ENCODE measurements around the gene ZNF679.
A peak's percentile ranks its signal among the peaks of the same experiment; 100 is the strongest.
"Not testable (repeated sequence)": the region's sequence is repeated elsewhere in the genome, so short reads cannot be mapped to it uniquely, and the experiment has no call there.

ZNF679 gene

GRCh38 chr7:64228174-64228573, at the start of gene ZNF679:
Gene ZNF679, plus strand, starts transcription at chr7:64228474. Its CDS starts 20,644 bp downstream, at chr7:64249118.
- not testable (repeated sequence) for DNase-seq (ENCODE audit: low spot score)

GRCh38 chr7:64180989-64181388, 47.3 kb upstream of the ZNF679 start:
- DNase-seq (ENCODE audit: low spot score), result no peak

- no peak for DNase-seq (ENCODE audit: low spot score)
Measured at GRCh38 chr7:64181586-64181985, 46.7 kb upstream of the ZNF679 start.

- DNase-seq (ENCODE audit: low spot score), result no peak
Measured at GRCh38 chr7:64182036-64182790, 46.1 kb upstream of the ZNF679 start.

- peak; percentile 33 for DNase-seq (ENCODE audit: low spot score)
Measured at GRCh38 chr7:64183126-64183742, 45.0 kb upstream of the ZNF679 start.

GRCh38 chr7:64183827-64184372, 44.4 kb upstream of the ZNF679 start:
- no peak for DNase-seq (ENCODE audit: low spot score)

GRCh38 chr7:64184376-64184775, 43.9 kb upstream of the ZNF679 start:
- DNase-seq (ENCODE audit: low spot score), result no peak

GRCh38 chr7:64187408-64187807, 40.9 kb upstream of the ZNF679 start:
- DNase-seq (ENCODE audit: low spot score), result no peak

GRCh38 chr7:64192148-64192704, 36.0 kb upstream of the ZNF679 start:
- no peak for DNase-seq (ENCODE audit: low spot score)

- DNase-seq (ENCODE audit: low spot score), result no peak
Measured at GRCh38 chr7:64192775-64193174, 35.5 kb upstream of the ZNF679 start.

- DNase-seq (ENCODE audit: low spot score), result no peak
Measured at GRCh38 chr7:64206903-64207302, 21.4 kb upstream of the ZNF679 start, which contains the start of gene ZNF735. Gene ZNF735, plus strand, starts transcription at chr7:64207203. Its CDS starts 0 bp downstream, at chr7:64207203.

- DNase-seq (ENCODE audit: low spot score), result not testable (repeated sequence)
Measured at GRCh38 chr7:64219710-64220298, 8.5 kb upstream of the ZNF679 start.

- no peak for DNase-seq (ENCODE audit: low spot score)
Measured at GRCh38 chr7:64223366-64223765, 4.9 kb upstream of the ZNF679 start.

GRCh38 chr7:64266341-64266919, 38.2 kb downstream of the ZNF679 start:
- no peak for DNase-seq (ENCODE audit: low spot score)

GRCh38 chr7:64277630-64278029, 49.4 kb downstream of the ZNF679 start:
- DNase-seq (ENCODE audit: low spot score), result no peak

GRCh38 chr7:64294701-64295420, 66.6 kb downstream of the ZNF679 start:
- no peak for DNase-seq (ENCODE audit: low spot score)

GRCh38 chr7:64297418-64297817, 69.1 kb downstream of the ZNF679 start:
- DNase-seq (ENCODE audit: low spot score), result not testable (repeated sequence)

GRCh38 chr7:64300641-64301405, 72.5 kb downstream of the ZNF679 start:
- DNase-seq (ENCODE audit: low spot score), result no peak

- DNase-seq (ENCODE audit: low spot score), result peak; percentile 96
Measured at GRCh38 chr7:64307254-64308015, 79.2 kb downstream of the ZNF679 start.

- no peak for DNase-seq (ENCODE audit: low spot score)
Measured at GRCh38 chr7:64308016-64308270, 79.7 kb downstream of the ZNF679 start.
